Stimulated activated CD4-positive, alpha-beta T cell treated with anti-CD3 and anti-CD28 coated beads, Interleukin-2, amount 100 ng/mL, for 48 hours (primary cell): ENCODE measurements around the gene NCOA4.
"Not testable (repeated sequence)": the region's sequence is repeated elsewhere in the genome, so short reads cannot be mapped to it uniquely, and the experiment has no call there.

Experiments used
- DNase-seq, 2 donors: peaks; one replicate each; pipeline ENCODE4 v3.0.0-alpha.2; 2020

The NCOA4 gene

DNA sequence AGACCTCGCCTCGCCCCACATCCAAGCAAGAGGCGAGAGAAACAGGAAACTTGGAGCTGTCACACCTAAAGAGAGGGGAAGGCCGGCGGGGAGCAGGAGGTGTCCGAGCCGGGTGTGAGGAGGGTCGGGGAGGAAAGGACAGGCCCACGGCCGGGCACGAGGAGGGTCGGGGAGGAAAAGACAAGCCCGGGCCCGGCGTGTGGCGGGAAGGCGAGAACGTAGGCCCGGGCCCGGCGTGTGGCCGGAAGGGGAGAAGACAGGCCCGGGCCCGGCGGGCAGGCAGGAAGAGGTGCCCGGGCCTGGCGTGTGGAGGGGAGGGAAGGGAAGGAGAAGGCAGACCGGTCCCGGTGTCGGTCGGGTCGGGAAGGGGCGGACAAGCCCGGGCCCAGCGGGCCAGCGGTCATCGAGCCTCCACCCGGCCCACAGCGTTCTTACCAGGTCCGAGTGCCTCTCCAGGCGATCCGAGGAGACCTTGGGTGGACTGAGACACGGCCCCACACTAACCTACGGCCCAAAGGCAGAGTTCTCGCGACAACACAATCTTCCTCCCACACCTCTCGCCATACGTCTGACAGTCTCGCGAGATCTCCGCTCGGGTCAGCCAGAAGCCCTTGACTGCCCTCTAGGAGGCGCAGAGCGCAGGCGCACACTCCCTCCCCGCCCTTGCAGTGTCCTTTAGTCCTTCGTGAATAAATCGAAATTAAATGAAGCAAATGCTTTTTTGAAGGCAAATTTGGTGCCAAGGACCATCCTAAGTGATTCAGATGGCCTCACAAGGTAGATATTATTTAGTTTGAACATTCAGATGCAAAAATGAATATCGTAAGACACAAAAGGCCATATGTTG is at the start of gene NCOA4:
NCOA4 (minus strand) TSS at position 533 of the 847 bp plus-strand sequence. CDS start 13,943 bp downstream, outside the sequence.
- peak; percentile 91 to 94 for DNase-seq

DNA sequence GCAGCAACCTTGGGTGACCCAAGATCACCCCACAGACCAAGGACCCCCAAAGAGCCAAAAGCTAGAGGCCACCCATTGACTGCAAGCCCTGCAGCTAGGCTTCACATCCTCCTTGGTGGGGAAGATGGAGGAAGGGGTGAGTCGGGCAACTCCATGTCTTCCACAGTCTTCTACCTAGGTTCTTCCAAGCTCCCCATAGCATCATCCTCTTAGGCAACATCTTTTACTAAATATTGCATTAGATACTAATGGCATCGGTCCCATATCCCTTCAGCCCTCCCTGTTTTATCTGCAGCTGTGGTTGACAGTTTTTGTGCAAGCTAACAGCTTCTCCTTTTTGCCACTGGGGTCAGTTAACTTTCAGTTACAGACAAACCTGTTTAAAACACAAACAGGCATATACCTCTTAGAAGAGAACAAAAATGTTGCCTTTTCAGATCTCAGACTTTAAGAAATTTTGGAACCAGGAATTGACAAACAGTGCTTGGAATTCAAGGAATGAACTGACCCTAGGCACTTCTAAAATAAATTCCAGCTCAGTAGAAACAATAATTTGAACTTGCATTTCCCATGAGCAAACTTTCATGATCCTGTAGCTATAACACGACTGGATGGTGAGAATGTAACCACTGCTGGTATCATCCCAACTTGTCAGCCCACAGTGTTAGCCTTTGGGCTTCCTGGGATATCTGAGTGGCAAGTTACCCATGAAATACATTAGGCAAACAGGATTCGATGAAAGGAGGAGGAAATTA is 49.6 kb upstream of the NCOA4 start:
- no peak for DNase-seq

DNA sequence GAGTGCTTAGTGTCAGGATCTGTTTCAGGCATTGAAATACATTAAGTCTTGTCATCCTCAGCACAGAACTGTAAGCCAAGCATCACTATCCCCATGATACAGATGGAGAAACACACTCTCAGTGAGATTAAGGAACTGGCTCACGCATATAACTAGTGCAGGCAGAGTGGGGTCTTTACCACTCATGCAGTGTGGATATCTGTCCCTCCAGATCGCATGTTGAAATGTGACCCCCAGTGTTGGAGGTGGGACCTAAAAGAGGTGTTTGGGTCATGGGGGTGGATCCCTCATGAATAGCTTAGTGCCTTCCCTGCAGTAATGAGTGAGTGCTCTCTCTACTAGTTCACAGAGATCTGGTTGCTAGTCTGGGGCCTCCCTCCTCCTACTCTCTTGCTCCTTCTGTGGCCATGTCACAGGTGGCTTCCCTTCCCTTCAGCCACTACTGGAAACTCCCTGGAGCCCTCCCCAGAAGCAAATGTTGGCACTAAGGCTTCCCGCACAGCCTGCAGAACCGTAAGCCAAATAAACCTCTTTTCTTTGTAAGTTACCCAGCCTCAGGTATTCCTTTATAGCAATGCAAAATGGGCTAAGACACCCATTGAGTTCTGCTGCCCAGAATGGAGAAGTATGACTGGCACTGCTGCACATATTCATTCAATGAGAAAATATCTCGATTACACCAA is 47.4 kb upstream of the NCOA4 start:
- DNase-seq = no peak

DNA sequence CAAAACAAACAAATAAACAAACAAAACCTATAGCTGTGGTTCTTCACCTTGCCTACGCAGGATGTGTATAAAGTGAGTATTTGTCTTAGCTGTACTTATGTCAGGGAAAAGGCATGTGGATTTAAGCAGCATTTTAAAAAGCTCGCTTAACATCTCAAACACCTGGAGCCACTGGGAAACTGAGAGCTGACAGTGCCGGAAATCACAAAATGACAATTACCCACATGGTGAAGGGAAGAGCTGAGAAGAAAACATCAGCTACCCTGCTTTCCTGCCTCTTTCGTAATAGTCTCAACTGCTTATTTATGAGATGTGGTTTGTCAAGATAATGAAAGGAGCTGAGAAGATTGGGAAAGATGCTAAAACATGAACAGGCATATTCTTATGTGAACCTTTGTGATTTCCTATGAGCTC is 46.7 kb upstream of the NCOA4 start:
- no peak for DNase-seq

DNA sequence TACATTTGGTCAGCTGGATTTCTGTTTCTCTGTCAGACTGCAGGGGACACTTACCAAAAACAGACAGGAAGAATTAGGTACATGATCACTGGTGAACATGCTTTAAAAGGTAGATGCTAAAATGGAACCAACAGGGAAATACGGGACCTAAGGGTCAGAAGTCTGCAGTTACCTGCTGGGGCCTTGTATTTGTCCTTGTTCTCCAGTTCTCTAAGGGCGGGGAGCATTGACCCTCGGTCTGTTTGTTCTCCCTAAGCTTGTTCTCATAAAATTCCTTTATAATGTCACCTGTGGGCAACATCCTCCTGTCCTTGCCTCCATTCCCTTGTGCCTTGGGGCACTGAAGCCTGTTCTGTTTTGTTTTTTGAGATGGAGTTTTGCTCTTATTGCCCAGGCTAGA is 45.4 kb upstream of the NCOA4 start:
- DNase-seq = no peak

DNA sequence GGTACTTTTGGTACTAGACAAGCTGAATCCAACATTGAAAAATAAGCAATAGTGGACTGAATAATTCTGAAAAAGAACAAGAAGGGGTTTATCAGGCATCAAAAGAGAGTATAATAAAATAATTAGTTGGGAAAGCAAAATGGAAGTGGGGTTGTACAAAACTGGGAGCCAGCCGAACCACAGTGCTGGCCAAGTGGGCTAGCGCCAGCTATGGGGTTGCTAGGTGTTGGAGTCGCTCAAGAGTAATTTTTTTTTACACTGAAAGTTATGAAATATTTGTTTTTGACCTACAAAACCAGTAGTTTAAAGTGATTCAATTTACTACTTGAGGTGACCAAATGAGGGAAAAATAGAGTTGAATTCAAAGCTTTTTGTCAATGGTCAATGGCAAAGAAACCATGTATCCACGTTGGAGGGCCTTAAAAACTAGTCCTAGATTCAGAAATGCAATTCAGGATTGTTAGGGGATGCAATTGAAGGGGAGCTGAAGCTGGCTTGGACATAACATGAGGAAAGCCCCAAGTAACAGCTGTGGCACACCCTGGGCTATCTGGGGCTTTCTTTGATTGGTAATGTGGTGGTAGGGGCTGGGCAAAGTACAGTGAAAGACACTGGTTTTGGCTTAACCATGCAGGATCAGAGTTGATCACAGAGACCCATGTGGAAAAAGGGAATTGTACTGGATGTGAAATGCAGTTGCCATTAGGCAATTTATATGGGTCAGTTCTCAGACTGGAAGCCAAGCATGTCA is 43.9 kb upstream of the NCOA4 start:
- no peak for DNase-seq

DNA sequence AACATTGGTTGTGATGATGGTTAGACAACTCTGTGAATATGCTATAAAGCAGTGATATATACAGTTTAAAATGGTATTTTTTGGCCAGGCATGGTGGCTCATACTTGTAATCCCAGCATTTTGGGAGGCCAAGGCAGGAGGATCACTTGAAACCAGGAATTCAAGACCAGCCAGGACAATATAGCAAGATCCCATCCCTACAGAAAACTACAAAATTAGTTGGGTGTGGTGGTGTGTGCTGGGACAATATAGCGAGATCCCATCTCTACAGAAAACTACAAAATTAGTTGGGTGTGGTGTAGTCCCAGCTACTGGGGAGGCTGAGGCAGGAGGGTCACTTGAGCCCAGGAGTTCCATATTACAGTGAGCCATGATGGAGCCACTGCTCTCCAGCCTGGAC is 43.1 kb upstream of the NCOA4 start:
- no peak for DNase-seq

DNA sequence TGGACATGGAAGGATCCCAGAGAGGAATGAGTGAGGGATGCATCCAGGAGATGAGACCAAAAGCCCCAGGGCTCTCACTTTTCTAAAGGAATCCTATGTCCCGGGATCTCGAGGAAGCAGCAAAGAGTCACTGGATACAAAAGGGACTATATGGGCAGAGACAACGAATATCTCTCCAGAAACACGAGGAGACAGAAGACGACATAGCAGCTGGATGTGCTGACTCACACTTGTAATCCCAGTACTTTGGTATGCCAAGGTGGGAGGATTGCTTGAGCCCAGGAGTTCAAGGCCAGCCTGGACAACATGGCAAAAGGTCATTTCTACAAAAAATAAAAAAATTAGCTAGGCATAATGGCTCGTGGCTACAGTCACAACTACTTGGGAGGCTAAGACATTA is 40.3 kb upstream of the NCOA4 start:
- no peak for DNase-seq

DNA sequence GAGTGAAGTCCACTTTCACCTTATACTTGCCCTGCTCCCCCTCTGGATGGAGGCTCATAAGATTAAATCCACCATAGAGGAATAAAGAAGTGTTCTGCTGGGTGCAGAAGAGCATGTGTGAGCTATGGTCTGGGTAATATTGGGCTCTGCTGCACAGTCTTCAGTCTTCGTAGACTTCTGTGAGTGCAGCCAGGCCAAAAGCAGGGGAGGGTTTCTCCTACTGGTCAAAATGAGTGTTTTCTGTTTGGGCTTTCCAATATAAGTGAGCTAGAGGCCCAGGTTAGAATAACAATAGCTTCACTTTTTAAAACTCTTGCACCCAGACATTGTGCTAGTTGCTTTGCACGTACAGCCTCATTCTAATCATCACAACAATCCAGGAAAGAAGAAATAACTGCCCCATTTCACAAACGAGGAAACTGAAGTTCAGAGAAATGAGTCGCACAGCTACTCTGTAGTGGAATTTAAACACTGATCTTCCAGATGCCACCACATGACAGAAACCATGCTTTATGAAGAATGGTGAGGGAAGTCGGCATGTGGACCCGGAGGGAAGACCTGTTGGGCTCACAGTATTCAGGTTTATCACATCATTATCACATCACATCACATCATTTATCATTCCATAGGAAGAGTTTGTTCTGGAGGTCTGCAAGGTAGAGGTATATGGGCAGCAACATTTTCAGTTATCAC is 39.5 kb upstream of the NCOA4 start:
- no peak for DNase-seq

DNA sequence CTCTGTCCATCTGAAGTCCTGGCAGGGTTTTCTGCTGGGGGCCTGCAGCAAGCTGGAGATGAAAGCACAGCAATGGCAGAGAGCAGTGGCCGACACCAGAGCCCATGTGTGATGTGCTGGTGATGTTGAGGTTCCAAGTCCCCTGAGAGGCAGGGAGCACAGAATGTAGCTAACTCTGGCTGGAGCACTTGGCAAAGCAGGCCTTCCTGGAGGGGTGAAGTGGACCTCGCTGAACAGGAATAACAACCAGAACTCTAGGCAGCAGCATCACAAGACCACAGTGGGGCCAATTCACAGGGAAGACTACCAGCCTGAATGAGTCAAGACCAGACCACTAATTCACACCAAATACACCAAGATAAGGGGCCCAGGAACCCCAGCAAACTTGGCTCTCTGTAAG is 38.5 kb upstream of the NCOA4 start:
- no peak for DNase-seq

DNA sequence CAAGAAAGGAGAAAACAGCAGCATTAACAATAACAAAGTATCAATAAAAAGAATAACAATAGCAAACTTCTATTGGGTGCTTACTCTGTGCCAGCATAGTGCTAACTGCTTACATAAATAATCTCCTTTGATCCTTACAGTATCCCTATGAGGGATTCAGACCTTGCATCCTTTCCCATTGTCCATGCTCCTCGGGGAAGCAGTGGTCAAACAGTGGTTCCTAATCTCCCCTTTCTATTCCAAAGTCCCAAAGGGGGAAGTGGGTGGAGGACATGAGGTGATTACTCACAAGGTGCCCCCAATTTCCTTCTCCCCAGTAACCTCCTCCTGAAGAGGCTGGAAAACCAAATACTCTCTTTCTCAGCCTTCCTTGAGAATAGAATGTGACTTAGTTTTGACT is 37.7 kb upstream of the NCOA4 start:
- no peak for DNase-seq

DNA sequence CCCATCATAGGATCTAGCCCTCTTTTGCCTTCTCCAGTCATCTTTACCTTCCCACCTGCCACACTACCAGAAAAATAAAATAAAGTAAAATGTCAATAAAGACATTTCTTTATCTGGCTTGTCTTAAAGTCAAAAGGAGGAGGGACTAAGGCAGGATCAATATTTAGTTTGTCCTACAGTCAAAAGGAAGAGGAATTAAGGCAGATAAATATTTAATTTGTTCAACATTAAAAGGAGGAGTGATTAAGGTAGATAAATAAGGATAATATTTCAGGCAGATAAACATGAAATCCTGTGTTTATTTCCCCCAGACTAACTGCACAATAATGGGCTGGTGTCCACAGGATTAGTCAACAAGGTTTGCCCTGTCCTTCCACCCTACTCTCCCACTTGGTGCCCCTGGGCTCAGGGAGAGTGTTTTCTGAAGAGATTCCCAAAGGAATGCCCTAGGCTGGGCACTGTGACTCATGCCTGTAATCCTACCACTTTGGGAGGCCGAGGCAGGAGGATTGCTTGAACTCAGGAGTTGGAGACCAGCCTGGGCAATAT is 33.9 kb upstream of the NCOA4 start:
- no peak for DNase-seq

DNA sequence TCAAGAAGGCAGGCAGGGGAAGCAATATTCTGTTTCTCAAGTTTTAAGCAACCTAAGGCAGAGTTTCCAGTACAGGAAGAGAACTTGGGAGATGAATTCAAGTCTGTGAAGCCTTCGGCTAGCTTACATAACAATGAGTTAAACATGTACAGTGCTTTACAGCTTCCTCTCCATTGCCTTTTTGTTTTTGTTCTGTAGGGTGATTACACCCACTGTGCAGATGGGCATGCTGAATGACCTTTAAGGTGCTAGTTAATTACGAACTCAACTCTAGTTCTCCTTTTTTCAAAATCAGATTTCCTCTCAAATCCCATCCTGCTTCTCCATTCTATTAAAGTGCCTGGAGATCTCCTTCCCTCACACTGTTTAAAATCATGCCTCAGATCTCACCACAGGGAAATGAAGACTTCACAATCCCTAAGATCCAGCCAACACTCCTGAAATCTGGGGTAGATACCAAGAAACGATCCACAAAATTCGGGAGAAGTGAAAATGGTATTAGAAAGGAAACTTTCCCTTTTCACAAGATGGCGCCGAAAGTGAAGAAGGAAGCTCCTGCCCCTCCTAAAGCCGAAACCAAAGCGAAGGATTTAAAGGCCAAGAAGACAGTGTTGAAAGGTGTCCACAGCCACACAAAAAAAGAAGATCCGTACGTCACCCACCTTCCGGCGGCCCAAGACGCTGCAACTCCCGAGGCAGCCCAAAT is 32.5 kb upstream of the NCOA4 start:
- no peak for DNase-seq

DNA sequence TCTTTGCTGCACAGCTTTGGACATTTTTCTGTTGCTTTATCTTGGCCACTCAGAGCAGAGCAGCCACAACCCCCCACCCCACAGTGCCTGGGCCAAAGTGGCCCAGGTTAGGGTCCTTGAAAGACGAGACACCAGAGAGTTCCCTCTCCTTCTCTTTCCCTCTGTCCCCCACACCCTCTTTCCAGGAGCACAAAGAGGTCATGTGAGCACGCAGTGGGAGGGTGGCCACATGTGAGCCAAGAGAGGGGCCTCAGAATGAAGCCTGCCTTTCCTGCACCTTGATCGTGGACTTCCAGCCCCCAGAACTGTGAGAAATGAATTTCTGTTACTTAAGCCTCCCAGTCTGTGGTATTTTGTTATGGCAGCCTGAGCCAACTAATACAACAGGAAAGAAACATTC is 30.3 kb upstream of the NCOA4 start:
- DNase-seq = no peak

DNA sequence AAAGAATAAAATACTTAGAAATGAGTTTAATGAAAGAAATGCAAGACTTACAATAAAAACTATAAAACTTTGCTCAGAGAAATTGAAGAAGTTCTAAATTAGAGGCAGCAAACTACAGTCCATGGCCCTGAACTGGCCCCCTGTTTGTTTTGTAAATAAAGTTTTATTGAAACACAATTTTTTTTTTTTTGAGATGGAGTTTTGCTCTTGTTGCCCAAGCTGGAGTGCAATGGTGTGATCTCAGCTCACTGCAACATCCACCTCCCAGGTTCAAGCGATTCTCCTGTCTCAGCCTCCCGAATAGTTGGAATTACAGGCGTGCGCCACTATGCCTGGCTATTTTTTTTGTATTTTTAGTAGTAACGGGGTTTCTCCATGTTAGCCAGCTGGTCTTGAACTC is 27.5 kb upstream of the NCOA4 start:
- not testable (repeated sequence) for DNase-seq

DNA sequence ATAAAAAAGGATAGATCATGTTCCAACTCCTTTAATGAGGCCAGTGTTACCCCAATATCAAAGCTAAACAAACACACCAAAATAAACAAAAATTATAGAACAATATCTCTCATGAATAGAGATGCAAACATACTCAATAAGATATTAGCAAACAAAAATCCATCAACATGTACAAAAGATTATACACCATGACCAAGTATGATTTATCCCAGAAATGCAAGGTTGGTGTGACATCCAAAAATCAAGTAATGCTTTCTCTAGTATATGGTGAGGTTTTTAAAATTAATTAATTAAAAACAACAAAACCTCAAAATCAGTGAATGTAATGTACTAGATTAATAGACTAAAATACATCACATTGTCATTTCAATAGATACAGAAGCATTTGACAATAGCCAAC is 26.6 kb upstream of the NCOA4 start:
- DNase-seq = no peak

DNA sequence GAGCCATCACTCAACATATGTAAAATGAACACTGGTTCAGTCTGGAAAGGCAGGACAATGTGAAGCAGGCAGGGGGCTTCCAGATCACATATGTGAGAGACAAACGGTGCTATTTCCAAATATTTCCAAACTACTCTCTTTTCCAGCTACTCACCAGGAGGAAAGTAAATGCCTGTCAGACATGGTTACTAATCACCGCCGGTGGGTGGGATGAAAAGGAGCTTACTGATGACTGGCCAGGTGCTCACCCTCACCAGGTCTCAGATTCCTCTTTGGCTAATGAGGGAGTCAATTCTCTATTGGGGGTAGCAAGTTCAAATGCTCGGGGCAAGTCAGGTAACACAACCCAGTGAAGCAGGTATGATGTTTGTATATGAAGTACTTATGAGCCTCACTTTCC is 25.3 kb upstream of the NCOA4 start:
- no peak for DNase-seq

DNA sequence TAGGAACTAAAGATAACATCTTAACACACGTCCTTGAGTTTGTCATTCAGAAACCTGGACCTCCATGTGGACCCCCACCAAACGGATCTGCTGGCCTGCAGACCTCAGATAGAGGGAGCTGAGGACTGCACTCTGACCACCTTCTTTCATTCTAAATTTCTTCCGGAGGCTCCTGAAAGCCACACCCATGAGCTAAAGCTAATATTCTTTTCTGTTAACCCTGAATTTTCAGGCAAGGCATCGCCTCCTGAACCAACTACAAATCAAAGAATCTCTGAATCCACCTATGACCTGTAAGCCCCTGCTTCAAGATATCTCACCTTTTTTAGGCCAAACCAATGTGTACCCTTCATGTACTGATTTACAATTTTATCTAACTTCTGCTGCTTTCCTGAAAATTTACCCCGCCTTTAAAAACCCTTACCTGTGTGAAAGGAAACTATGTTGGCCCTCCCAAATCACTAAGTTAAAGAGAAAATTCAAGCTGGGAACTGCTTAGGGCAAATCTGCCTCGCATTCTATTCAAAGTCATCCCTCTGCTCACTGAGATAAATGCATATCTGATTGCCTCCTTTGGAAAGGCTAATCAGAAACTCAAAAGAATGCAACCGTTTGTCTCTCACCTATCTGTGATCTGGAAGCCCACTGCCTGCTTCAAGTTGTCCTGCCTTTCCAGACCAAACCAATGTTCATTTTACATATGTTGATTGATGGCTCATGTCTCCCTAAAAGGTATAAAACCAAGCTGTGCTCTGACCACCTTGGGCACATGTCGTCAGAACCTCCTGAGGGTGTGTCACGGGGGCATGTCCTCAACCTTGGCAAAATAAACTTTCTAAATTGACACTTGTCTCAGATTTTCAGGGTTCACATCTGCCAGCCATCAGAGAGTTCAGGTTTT is 23.4 kb upstream of the NCOA4 start:
- no peak for DNase-seq

DNA sequence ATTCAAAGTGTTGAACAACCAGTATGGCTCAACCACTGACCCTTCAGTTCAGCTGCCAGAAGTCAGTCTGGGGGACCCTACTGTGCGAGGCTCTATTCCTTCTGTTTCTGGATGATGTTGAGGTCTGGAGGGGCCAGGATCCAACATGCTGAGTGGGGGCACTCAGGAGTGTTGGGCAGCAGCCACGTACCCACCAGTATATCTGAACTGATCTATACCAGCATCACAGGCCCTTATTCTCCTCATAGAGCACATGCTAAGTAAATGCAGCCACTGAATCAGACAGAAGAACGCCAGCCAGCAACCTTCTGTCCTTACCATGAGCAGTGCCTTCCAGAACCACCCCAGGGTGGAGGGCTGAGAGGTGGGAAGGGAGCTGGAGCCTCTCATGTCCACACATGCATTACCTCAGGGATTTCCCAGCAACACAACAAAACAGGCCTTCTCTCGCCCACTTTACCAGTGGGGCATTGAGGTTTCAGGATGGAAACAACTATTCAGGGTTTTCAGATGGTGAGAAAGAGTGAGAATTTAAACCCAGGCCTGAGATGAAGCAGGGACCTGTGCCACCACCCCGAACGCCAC is 22.5 kb upstream of the NCOA4 start:
- no peak for DNase-seq
